Prostate gland (tissue), 2 donors: ENCODE measurements around the gene MAP4K3.
"Not testable (repeated sequence)": the region's sequence is repeated elsewhere in the genome, so short reads cannot be mapped to it uniquely, and the experiment has no call there.

Experiments used
- CTCF ChIP-seq, 4 experiments: fragments of 200-600 bp in 2 of 4; fragments of 450-650 bp in 2 of 4; sonication (generic) in 2 of 4; IDR thresholded peaks; 1 replicate in 3 of 4; 2 replicates in 1 of 4; pipeline ENCODE4 v1.5.1; 2016 to 2019; ENCODE audit warnings: antibody characterized with exemption in 4 of 4, mild to moderate bottlenecking in 2 of 4, moderate library complexity in 2 of 4
- POLR2A ChIP-seq: fragments of 450-650 bp; IDR thresholded peaks from one replicate; pipeline ENCODE4 v1.6.1; 2016; ENCODE audit warnings: antibody characterized with exemption, mild to moderate bottlenecking
- POLR2AphosphoS5 ChIP-seq: sonication (generic); formaldehyde crosslinking; IDR thresholded peaks from one replicate; pipeline ENCODE4 v1.6.1; 2017; ENCODE audit warnings: antibody characterized with exemption

GRCh38 chr2:39360342-39360741, 76.7 kb downstream of the MAP4K3 start:
- TF ChIP-seq CTCF (IDR thresholded peaks at IDR 0.05); POLR2A; POLR2AphosphoS5: not testable (repeated sequence)
